Activated CD8-positive, alpha-beta memory T cell treated with anti-CD3 and anti-CD28 coated beads for 1 hour (primary cell): Measurements from ENCODE around the gene FAH.
A peak's percentile ranks its signal among the peaks of the same experiment; 100 is the strongest.

Experiments used
- DNase-seq, 2 donors: peaks; one replicate each; pipeline ENCODE4 v3.0.0-alpha.2; 2020; ENCODE audit warnings: low read depth in 1 of 2; ENCODE audit errors: extremely low read depth in 1 of 2

FAH gene

GRCh38 chr15:80171787-80172186 lies 19.0 kb downstream of the FAH start:
- no peak for DNase-seq

- DNase-seq: no peak
Measured at GRCh38 chr15:80172401-80172800, 19.6 kb downstream of the FAH start.

- peak in 1 of 2 donors; percentile 43 for DNase-seq
Measured at GRCh38 chr15:80173022-80173759, 20.4 kb downstream of the FAH start.

GRCh38 chr15:80174017-80174746 lies 21.4 kb downstream of the FAH start:
- no peak for DNase-seq

- no peak for DNase-seq
Measured at GRCh38 chr15:80175436-80175835, 22.6 kb downstream of the FAH start.

- DNase-seq: no peak
Measured at GRCh38 chr15:80176443-80176842, 23.6 kb downstream of the FAH start.

- no peak for DNase-seq
Measured at GRCh38 chr15:80177156-80177555, 24.4 kb downstream of the FAH start.

GRCh38 chr15:80179025-80179759 lies 26.4 kb downstream of the FAH start:
- no peak for DNase-seq

GRCh38 chr15:80179935-80180334 lies 27.1 kb downstream of the FAH start:
- DNase-seq: no peak

GRCh38 chr15:80180468-80180867 lies 27.7 kb downstream of the FAH start:
- no peak for DNase-seq

GRCh38 chr15:80180986-80181385 lies 28.2 kb downstream of the FAH start:
- DNase-seq: no peak

GRCh38 chr15:80182611-80183261 lies 29.9 kb downstream of the FAH start:
- no peak for DNase-seq

GRCh38 chr15:80183306-80183705 lies 30.5 kb downstream of the FAH start:
- no peak for DNase-seq

- no peak for DNase-seq
Measured at GRCh38 chr15:80183886-80184285, 31.1 kb downstream of the FAH start.

GRCh38 chr15:80184554-80184953 lies 31.8 kb downstream of the FAH start:
- DNase-seq: no peak

- DNase-seq: no peak
Measured at GRCh38 chr15:80185152-80185551, 32.4 kb downstream of the FAH start.

GRCh38 chr15:80186066-80186465 lies 33.3 kb downstream of the FAH start:
- no peak for DNase-seq

GRCh38 chr15:80186597-80186996 lies 33.8 kb downstream of the FAH start:
- no peak for DNase-seq

GRCh38 chr15:80188251-80188650 lies 35.5 kb downstream of the FAH start:
- no peak for DNase-seq

GRCh38 chr15:80191198-80191597 lies 38.4 kb downstream of the FAH start:
- no peak for DNase-seq

- DNase-seq: no peak
Measured at GRCh38 chr15:80191897-80192595, 39.2 kb downstream of the FAH start.
